HG03135 (cell line): Measurements from ENCODE around the gene ZNF304.

Source experiments
- ATAC-seq: cut with Tn5 transposase; IDR thresholded peaks from one replicate; pipeline ENCODE4 v1.9.1; 2021; ENCODE audit warnings: mild to moderate bottlenecking, moderate library complexity; ENCODE audit not compliant: unreplicated experiment

The ZNF304 gene

GRCh38 chr19:57350877-57351805 lies at the start of gene ZNF304:
ZNF304 (plus strand) TSS chr19:57351271; CDS start chr19:57351665, 394 bp downstream.
- ATAC-seq = peak; percentile 93

DNA sequence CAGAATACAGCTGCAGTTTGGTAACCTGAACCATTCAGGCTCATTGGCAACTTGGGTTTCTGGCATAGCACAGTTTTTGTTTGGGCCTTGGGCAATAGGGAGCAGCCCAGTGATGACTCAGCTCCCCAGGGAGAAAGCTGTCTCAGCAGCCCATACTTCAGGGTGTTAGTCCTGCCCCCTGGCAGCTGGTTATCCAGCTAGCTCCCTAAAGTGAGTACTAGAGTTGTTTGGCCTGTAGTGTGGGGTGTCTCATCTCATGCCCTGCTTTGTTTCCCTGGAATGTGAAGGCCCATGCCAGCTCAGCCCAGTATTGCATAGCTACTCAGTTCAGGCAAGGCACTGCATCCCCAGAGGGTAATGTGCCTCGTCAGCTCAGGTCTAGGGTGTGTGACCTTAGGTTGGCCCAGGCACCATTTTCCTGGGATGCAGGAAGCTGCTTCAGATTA lies 49.0 kb upstream of the ZNF304 start:
- ATAC-seq = no peak

- ATAC-seq = no peak
Observed at GRCh38 chr19:57302727-57303401, 48.2 kb upstream of the ZNF304 start.

GRCh38 chr19:57305056-57305455 lies 46.0 kb upstream of the ZNF304 start:
- ATAC-seq = no peak

DNA sequence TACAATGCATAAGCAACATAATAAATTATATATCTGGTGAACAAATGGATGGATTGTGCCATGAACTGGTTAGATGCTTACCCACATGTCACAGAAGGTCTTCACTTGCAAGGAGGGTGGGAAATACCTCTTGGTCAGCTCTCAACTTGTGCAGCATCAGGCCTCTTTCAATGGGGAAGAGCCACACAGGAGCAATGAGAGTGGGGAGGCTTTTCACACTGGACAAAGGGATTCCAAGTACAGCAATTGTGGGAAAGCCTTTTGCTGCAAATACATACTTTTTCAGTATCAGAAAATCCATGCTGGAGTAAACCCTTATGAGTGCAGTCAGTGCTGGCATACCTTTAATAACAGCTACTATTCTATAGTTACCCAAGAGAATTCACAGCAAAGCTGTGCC lies 42.6 kb upstream of the ZNF304 start:
- no peak for ATAC-seq

DNA sequence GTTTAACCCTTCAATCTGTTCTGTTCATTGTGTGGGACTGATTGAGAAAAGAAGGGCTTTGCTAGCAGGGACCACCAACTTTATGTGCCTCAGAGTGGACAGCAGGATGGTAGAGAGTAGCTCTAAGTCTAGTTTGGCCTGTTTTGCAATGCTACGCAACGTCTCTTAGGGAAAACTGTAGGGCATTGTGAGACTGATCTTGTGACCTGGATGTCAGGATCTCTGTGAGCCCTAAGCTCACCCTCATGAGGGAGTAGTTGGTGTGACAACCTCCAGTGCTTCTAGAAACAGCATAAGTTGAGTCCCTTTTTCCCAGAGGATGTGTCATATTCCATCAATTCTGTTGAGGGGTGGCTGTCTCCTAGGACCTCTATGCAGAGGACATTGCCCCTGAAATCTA lies 40.3 kb upstream of the ZNF304 start:
- no peak for ATAC-seq

DNA sequence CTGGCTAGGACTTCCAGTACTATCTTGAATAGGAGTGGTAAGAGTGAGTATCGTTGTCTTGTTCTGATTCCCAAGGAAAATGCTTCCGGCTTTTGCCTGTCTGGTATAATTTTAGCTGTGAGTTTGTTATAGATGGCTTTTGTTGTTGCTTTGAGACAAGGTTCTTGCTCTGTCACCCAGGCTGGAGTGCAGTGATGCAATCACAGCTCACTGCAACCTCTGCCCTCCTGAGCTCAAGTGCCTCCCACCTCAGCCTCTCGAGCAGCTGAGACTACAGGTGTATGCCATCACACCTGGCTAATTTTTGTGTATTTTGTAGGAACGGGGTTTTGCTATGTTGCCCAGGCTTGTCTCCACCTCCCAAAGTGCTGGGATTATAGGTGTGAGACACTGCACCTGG lies 36.9 kb upstream of the ZNF304 start:
- ATAC-seq = no peak

- no peak for ATAC-seq
Observed at GRCh38 chr19:57317503-57317902, 33.6 kb upstream of the ZNF304 start.

DNA sequence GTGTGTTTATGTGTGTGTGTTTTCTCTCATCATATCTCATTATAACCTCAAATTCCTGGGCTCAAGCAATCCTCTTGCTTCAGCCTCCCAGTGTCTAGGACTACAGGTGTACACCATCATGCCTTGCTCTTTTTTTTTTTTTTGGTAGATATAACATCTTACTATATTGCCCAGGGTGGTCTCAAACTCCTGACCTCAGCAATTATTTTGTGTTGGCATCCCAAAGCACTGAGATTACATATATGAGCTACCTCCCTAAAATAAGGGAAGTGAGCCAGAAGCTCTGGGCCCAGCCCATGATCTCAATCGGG lies 31.2 kb upstream of the ZNF304 start:
- ATAC-seq = no peak

- peak; percentile 94 for ATAC-seq
Observed at GRCh38 chr19:57320180-57321084, 30.6 kb upstream of the ZNF304 start, which contains the start of gene ZNF543. ZNF543 (plus strand) TSS chr19:57320472; CDS start chr19:57320854, 382 bp downstream.

DNA sequence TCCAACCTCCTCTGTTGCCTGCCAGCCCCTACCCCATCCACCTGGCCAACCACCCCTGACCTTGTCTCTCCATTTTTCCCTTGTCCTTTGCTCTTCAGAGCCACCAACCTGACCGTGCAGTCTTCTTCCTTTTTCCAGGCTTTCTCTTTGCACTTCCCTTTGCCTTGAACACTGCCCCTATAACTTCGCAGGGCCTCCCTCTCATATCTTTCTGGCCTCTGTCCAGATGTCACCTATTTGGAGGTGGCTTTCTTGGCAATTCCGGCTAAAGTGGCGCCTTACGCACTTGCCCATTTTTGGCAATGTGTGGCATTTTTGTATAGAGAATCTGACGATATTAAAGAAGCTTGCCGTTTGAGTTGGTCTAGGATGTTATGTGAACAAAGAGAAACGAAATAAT lies 30.0 kb upstream of the ZNF304 start:
- ATAC-seq = no peak

GRCh38 chr19:57321751-57322150 lies 29.3 kb upstream of the ZNF304 start:
- ATAC-seq = no peak

GRCh38 chr19:57324992-57325391 lies 26.1 kb upstream of the ZNF304 start:
- no peak for ATAC-seq

DNA sequence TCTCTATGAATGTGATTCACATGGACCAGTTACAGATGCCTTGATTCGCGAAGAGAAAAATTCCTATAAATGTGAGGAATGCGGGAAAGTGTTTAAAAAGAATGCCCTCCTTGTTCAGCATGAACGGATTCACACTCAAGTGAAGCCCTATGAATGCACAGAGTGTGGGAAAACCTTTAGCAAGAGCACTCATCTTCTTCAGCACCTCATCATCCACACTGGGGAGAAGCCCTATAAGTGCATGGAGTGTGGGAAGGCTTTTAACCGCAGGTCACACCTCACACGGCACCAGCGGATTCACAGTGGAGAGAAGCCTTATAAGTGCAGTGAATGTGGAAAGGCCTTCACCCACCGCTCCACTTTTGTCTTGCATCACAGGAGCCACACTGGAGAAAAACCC lies 23.1 kb upstream of the ZNF304 start:
- no peak for ATAC-seq

DNA sequence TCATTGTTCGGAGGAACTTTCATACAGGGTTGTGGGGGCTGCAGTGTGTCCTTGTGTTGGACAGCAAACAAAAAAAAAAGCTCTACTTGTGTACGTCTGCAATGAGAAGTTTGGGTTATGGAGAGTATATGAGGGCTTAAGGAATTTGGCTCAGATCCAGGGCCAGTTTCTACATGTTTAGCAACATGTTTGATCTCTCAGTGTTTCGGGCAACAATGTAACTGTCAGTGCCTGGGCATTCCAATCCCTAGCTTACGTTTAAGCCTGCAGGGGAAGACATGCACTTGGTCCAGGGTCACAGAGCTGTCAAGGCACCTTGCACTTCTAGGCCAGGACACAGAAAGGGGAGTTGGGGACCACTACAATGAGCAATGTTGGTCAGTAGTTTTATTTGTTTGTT lies 16.9 kb upstream of the ZNF304 start:
- ATAC-seq = no peak

DNA sequence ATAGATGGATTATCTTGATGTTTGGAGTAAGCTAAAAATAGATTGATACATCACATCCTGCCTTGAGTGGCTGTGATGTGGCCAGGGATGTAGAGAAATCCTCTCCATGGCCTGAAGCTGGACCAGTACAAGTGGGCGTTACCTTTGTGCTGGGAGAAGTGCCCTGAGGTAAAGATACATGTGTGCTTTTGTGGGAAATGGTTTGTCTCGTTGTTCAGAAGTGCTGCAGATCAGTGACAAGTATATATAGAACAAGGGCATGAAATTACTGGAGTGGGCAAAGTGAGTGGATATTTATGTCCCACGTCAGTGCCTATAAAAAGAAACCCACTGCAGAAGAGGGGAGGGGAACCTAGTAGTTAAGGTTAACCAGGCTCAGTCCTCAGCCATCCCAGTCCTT lies 12.2 kb upstream of the ZNF304 start:
- no peak for ATAC-seq

GRCh38 chr19:57342582-57342981 lies 8.5 kb upstream of the ZNF304 start:
- no peak for ATAC-seq

DNA sequence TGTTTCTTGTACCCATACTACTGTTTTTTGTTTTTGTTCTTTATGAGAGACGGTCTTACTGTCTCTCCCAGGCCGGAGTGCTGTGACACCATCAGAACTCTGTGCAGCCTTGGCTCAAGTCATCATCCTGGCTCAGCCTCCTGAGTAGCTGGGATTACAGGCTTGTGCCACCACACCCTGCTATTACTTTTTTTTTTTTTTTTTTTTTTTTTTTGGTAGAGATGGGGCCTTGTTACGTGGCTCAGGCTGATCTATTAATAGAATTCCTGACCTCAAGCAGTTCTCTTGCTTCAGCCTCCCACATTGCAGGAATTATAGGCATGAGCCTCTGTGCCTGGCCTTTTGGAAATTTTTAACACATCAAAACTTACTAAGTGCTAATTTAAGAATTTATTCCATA lies 2.9 kb upstream of the ZNF304 start:
- ATAC-seq = no peak

DNA sequence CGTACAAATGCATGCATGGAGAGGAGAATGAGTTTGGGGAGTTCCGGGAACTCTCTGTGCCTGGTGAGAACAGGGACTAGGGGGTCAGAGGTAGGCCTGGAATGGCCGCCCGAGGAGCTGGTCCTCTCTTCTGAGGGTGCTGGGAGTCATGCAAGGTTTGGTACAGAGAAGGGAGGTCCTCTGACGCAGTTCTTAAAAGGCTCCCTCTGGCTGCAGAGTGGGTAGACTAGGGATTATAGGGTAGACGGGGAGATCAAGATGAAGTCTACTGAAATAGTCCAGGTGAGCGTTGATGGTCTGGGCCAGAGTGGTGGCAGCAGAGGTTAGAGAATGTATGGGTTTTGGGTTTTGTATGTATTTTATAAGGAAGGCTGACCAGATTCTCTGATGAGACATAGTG lies 796 bp downstream of the ZNF304 start:
- ATAC-seq = no peak

- ATAC-seq = no peak
Observed at GRCh38 chr19:57355916-57356315, 4.8 kb downstream of the ZNF304 start.

DNA sequence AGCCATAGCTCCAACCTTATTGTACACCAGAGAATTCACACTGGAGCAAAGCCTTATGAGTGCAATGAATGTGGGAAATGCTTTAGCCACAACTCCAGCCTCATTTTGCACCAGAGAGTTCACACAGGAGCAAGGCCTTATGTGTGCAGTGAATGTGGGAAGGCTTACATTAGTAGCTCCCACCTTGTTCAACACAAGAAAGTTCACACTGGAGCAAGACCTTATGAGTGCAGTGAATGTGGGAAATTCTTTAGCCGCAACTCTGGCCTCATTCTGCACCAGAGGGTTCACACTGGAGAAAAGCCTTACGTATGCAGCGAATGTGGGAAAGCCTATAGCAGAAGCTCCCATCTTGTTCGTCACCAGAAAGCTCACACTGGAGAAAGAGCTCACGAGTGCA lies 6.3 kb downstream of the ZNF304 start:
- ATAC-seq = no peak
